Measurements from ENCODE around the gene NDUFB11. TPM values are rescaled to one million over a fixed set of nuclear protein-coding genes. Genes with fewer than 3 reads are reported as not detected.

Gene NDUFB11
- total and polyA plus RNA-seq, 2 donors (not counting 3 experiments of a cell fraction or from before 2014, with no cell fraction given) = 65.2 to 88.0 TPM

DNA sequence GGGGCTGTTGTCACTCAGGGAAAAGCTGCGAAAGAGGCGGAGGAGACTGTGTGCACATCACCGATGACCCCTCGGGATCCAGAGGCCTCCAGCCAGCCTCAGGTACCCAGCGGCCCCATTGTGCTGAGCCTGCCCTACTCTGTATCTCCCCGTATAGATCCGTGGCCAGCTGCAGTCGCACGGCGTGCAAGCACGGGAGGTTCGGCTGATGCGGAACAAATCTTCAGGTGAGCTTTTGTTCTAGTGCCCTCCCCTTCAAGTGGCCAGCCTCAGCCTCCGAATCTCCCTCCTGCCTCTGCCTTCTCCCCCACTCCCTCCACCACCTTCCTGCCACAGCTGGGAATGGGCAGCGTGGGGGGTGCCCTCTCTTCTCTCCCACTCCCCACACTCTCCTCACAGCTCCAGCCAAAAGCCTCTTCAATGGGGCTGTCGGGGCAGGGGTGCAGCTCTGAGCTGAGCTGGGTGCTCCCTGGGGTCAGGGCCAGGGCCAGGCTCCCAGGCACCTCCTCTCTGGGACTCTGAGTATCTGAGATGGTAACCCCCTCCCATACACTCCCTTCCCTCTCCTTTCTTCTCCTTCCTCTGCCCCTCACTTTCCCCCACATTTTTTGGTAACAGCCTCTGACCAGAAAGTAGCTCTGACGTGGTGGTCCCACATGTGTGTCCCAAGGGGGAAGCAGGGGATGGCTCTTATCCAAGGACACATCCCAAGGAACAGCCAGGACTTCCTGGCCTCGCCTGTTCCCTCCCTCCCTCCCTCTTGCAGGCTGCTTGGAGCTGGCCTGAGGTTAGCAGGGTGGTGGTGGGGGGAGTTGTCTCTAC lies 28.7 kb upstream of the NDUFB11 start:
- H3K27ac ChIP-seq (ENCODE audit: insufficient read depth, low read depth, low read length) = no peak overlapping the region
- ChIA-PET CTCF (no interaction called here), POLR2A (no interaction called here)
- dilution Hi-C loops (cut with MboI; ENCODE audit: extremely low pct_ligation_motif_present, low sequenced_read_pairs) (no loop called here), intact Hi-C loops (cut with micrococcal nuclease) (no loop called here)
- no peaks in the 10 kb centered on the region for H3K9me3 ChIP-seq (replicated peaks; ENCODE audit: control insufficient read depth, insufficient read depth, low read length)
- BruUV-seq (replicated peaks) = no TSS peak
- H3K36me3 ChIP-seq (ENCODE audit: control insufficient read depth in 2 of 2, extremely low read depth in 1 of 2, insufficient read depth in 2 of 2, low read length in 2 of 2) = peaks cover 0 to 55% of the 10 kb centered on the region in 2 experiments
- no peaks in the 10 kb centered on the region for H3K27me3 ChIP-seq (ENCODE audit: control insufficient read depth in 2 of 2, insufficient read depth in 2 of 2, low read length in 2 of 2)
- no peak overlapping the region for H3K4me2 ChIP-seq (ENCODE audit: insufficient read depth, low read length)
- no peak for DNase-seq (ENCODE audit: low read depth, low spot score)
- H3K79me2 ChIP-seq (ENCODE audit: control insufficient read depth, insufficient read depth, low read length) = no peaks in the 10 kb centered on the region
- H3K9ac ChIP-seq (replicated peaks; ENCODE audit: extremely low read depth, insufficient read depth, low read length) = no peak overlapping the region
- H3K4me3 ChIP-seq (replicated peaks in 1 of 3; ENCODE audit: insufficient read depth in 1 of 3, low read depth in 1 of 3, low read length in 3 of 3) = no peak overlapping the region
- no peak overlapping the region for H2AFZ ChIP-seq (ENCODE audit: low read depth, low read length)
- H4K20me1 ChIP-seq (replicated peaks; ENCODE audit: control insufficient read depth, extremely low read depth, insufficient read depth, low read length) = no peaks in the 10 kb centered on the region
- no peaks in the 10 kb centered on the region for H3K4me1 ChIP-seq (ENCODE audit: control insufficient read depth, extremely low read depth, insufficient read depth, low read length)
- no peaks in the 10 kb centered on the region for H3K9me1 ChIP-seq (replicated peaks; ENCODE audit: control insufficient read depth, extremely low read depth, insufficient read depth, low read length)
- FAIRE-seq = no peak
- TF ChIP-seq, protein P1, sequence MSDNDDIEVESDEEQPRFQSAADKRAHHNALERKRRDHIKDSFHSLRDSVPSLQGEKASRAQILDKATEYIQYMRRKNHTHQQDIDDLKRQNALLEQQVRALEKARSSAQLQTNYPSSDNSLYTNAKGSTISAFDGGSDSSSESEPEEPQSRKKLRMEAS (IDR thresholded peaks at IDR 0.05; ENCODE audit: insufficient read depth, insufficient read length) = no peak
- TF ChIP-seq POLR2AphosphoS5 (IDR thresholded peaks at IDR 0.05; ENCODE audit: insufficient read depth, low read depth, low read length) (no peak), MYC (IDR thresholded peaks at IDR 0.05; ENCODE audit: low read depth, low read length) (no peak), POLR2A (IDR thresholded peaks at IDR 0.05; ENCODE audit: low read depth, low read length) (no peak)

GRCh38 chrX:47172549-47172948 lies 28.0 kb upstream of the NDUFB11 start:
- dilution Hi-C loops (cut with MboI; ENCODE audit: extremely low pct_ligation_motif_present, low sequenced_read_pairs) = no loop called here
- no peak overlapping the region for H3K9ac ChIP-seq (replicated peaks; ENCODE audit: extremely low read depth, insufficient read depth, low read length)
- intact Hi-C loops (cut with micrococcal nuclease) = no loop called here
- H3K79me2 ChIP-seq (ENCODE audit: control insufficient read depth, insufficient read depth, low read length) = no peaks in the 10 kb centered on the region
- POLR2A ChIA-PET = no interaction called here
- CTCF ChIA-PET = no interaction called here
- TF ChIP-seq GATA2 (IDR thresholded peaks at IDR 0.05; ENCODE audit: insufficient read depth, insufficient read length, low read depth, low read length) (no peak), POLR2AphosphoS5 (IDR thresholded peaks at IDR 0.05; ENCODE audit: insufficient read depth, low read depth, low read length) (no peak), MYC (IDR thresholded peaks at IDR 0.05; ENCODE audit: low read depth, low read length) (no peak), FOS (IDR thresholded peaks at IDR 0.05; ENCODE audit: borderline replicate concordance, insufficient read depth, low read length) (no peak), POLR2A (IDR thresholded peaks at IDR 0.05; ENCODE audit: low read depth, low read length) (no peak), JUN (IDR thresholded peaks at IDR 0.05; ENCODE audit: borderline replicate concordance, insufficient read depth, insufficient read length, low read depth) (no peak), EZH2 (IDR thresholded peaks at IDR 0.05; ENCODE audit: borderline replicate concordance, low read depth, low read length, severe bottlenecking) (no peak)
- TF ChIP-seq, protein P2, sequence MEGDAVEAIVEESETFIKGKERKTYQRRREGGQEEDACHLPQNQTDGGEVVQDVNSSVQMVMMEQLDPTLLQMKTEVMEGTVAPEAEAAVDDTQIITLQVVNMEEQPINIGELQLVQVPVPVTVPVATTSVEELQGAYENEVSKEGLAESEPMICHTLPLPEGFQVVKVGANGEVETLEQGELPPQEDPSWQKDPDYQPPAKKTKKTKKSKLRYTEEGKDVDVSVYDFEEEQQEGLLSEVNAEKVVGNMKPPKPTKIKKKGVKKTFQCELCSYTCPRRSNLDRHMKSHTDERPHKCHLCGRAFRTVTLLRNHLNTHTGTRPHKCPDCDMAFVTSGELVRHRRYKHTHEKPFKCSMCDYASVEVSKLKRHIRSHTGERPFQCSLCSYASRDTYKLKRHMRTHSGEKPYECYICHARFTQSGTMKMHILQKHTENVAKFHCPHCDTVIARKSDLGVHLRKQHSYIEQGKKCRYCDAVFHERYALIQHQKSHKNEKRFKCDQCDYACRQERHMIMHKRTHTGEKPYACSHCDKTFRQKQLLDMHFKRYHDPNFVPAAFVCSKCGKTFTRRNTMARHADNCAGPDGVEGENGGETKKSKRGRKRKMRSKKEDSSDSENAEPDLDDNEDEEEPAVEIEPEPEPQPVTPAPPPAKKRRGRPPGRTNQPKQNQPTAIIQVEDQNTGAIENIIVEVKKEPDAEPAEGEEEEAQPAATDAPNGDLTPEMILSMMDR (IDR thresholded peaks at IDR 0.05; ENCODE audit: extremely low read depth in 1 of 2, insufficient read depth in 1 of 2, low read depth in 1 of 2, low read length in 2 of 2) = no peak
- TF ChIP-seq, protein P1 (IDR thresholded peaks at IDR 0.05; ENCODE audit: insufficient read depth, insufficient read length) = no peak
- no peak overlapping the region for H3K27ac ChIP-seq (ENCODE audit: insufficient read depth, low read depth, low read length)
- no peaks in the 10 kb centered on the region for H3K9me1 ChIP-seq (replicated peaks; ENCODE audit: control insufficient read depth, extremely low read depth, insufficient read depth, low read length)
- H3K4me2 ChIP-seq (ENCODE audit: insufficient read depth, low read length) = no peak overlapping the region
- no peaks in the 10 kb centered on the region for H3K4me1 ChIP-seq (ENCODE audit: control insufficient read depth, extremely low read depth, insufficient read depth, low read length)
- H2AFZ ChIP-seq (ENCODE audit: low read depth, low read length) = no peak overlapping the region
- no peak for FAIRE-seq
- H3K36me3 ChIP-seq (ENCODE audit: control insufficient read depth in 2 of 2, extremely low read depth in 1 of 2, insufficient read depth in 2 of 2, low read length in 2 of 2) = peaks cover 0 to 50% of the 10 kb centered on the region in 2 experiments
- no peaks in the 10 kb centered on the region for H3K27me3 ChIP-seq (ENCODE audit: control insufficient read depth in 2 of 2, insufficient read depth in 2 of 2, low read length in 2 of 2)
- no TSS peak for BruUV-seq (replicated peaks)
- no peak overlapping the region for H3K4me3 ChIP-seq (replicated peaks in 1 of 3; ENCODE audit: insufficient read depth in 1 of 3, low read depth in 1 of 3, low read length in 3 of 3)
- no peak for DNase-seq (ENCODE audit: low read depth, low spot score)
- no peaks in the 10 kb centered on the region for H3K9me3 ChIP-seq (replicated peaks; ENCODE audit: control insufficient read depth, insufficient read depth, low read length)
- no peaks in the 10 kb centered on the region for H4K20me1 ChIP-seq (replicated peaks; ENCODE audit: control insufficient read depth, extremely low read depth, insufficient read depth, low read length)
